Hepatocyte (in vitro differentiated cells): ENCODE results near the gene GPX2.

ENCODE experiments used
- EZH2 ChIP-seq: fragments of 200-600 bp; sonication (generic); IDR thresholded peaks from 2 replicates; pipeline ENCODE4 v1.6.1; 2016; ENCODE audit warnings: antibody characterized with exemption, mild to moderate bottlenecking, borderline replicate concordance
- TF ChIP-seq, protein P1 (sequence below): fragments of 200-600 bp; sonication (generic); IDR thresholded peaks from 2 replicates; pipeline ENCODE4 v1.5.1; 2016; ENCODE audit warnings: antibody characterized with exemption, mild to moderate bottlenecking; ENCODE audit not compliant: poor library complexity

DNA sequence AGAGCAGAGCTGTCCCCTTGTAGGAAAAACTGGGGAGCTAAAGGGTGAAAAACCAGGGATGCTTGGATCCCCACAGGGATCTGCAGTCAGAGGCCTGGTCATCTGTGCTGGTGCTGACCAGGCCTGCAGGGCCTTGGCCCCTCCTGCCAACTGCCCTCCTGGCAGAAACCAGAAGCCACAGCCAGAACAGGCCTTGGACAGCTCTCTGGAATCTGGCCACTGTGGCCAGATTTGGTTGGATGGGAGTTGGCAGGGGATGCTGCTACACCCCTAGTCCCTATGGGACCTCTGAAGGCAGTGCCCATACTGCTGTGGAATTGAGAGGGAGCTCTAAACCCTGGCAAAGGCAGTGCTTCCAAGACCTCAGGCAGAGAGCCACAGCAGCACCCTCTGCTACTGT lies 9.2 kb upstream of the GPX2 start:
- TF ChIP-seq, protein P1, sequence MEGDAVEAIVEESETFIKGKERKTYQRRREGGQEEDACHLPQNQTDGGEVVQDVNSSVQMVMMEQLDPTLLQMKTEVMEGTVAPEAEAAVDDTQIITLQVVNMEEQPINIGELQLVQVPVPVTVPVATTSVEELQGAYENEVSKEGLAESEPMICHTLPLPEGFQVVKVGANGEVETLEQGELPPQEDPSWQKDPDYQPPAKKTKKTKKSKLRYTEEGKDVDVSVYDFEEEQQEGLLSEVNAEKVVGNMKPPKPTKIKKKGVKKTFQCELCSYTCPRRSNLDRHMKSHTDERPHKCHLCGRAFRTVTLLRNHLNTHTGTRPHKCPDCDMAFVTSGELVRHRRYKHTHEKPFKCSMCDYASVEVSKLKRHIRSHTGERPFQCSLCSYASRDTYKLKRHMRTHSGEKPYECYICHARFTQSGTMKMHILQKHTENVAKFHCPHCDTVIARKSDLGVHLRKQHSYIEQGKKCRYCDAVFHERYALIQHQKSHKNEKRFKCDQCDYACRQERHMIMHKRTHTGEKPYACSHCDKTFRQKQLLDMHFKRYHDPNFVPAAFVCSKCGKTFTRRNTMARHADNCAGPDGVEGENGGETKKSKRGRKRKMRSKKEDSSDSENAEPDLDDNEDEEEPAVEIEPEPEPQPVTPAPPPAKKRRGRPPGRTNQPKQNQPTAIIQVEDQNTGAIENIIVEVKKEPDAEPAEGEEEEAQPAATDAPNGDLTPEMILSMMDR = no peak
- TF ChIP-seq EZH2 = no peak
